Mononuclear cell (primary cell): ENCODE results near the gene TECTB. TPM values are rescaled to one million over a fixed set of nuclear protein-coding genes. Genes with fewer than 3 reads are reported as not detected.
"Not testable (repeated sequence)": the region's sequence is repeated elsewhere in the genome, so short reads cannot be mapped to it uniquely, and the experiment has no call there.

ENCODE experiments used
- H3K27me3 ChIP-seq: 2 replicates; pipeline ENCODE4 v1.6.0; 2011; ENCODE audit warnings: low read length, control low read depth; ENCODE audit not compliant: insufficient read depth
- H3K4me1 ChIP-seq: 2 replicates; pipeline ENCODE4 v1.5.1; 2011; ENCODE audit warnings: mild to moderate bottlenecking, low read length, control low read depth; ENCODE audit not compliant: insufficient read depth
- H3K4me3 ChIP-seq: 2 replicates; pipeline ENCODE4 v1.5.1; 2011; ENCODE audit warnings: mild to moderate bottlenecking, low read length, moderate library complexity
- H3K9me3 ChIP-seq: 2 replicates; pipeline ENCODE4 v1.5.1; 2011; ENCODE audit warnings: low read depth, mild to moderate bottlenecking, control low read depth, low read length
- total RNA-seq: library from RNA; depleted of rRNA; stranded (reverse); fragments of >200 nt; gene quantifications from one replicate; pipeline ENCODE4 v1.2.3, GENCODE V29; 2012

Gene TECTB
- not detected for total RNA-seq

GRCh38 chr10:112283100-112283499 lies at the start of gene TECTB:
Gene TECTB, plus strand, starts transcription at chr10:112283400. Its CDS starts 335 bp downstream, at chr10:112283735.
- Histone ChIP-seq H3K4me1 (no peaks in the 10 kb centered on the region), H3K4me3 (no peak within 1 kb of the TSS), H3K27me3 (peaks cover 11% of the 10 kb centered on the region), H3K9me3 (no peaks in the 10 kb centered on the region)

- Histone ChIP-seq H3K9me3 (no peaks in the 10 kb centered on the region), H3K27me3 (peaks cover 3% of the 10 kb centered on the region), H3K4me1 (no peaks in the 10 kb centered on the region)
Measured at GRCh38 chr10:112235141-112235540, 48.1 kb upstream of the TECTB start.

GRCh38 chr10:112235920-112236319 lies 47.3 kb upstream of the TECTB start:
- H3K27me3 ChIP-seq = peaks cover 3% of the 10 kb centered on the region

More at GRCh38 chr10:112235141-112235540, 48.1 kb upstream of the TECTB start:
- no peak overlapping the region for H3K4me3 ChIP-seq

GRCh38 chr10:112236486-112236885 lies 46.7 kb upstream of the TECTB start:
- H3K4me1 ChIP-seq = no peaks in the 10 kb centered on the region
- no peaks in the 10 kb centered on the region for H3K9me3 ChIP-seq
- H3K27me3 ChIP-seq = peaks cover 3% of the 10 kb centered on the region
- H3K4me3 ChIP-seq = no peak overlapping the region

More at GRCh38 chr10:112235920-112236319, 47.3 kb upstream of the TECTB start:
- no peaks in the 10 kb centered on the region for H3K9me3 ChIP-seq
- H3K4me1 ChIP-seq = no peaks in the 10 kb centered on the region
- H3K4me3 ChIP-seq = no peak overlapping the region

GRCh38 chr10:112239347-112239746 lies 43.9 kb upstream of the TECTB start:
- Histone ChIP-seq H3K27me3 (peaks cover 3% of the 10 kb centered on the region), H3K9me3 (no peaks in the 10 kb centered on the region), H3K4me3 (no peak overlapping the region), H3K4me1 (no peaks in the 10 kb centered on the region)

GRCh38 chr10:112240441-112240840 lies 42.8 kb upstream of the TECTB start:
- Histone ChIP-seq H3K4me1 (no peaks in the 10 kb centered on the region), H3K27me3 (peaks cover 3% of the 10 kb centered on the region), H3K9me3 (no peaks in the 10 kb centered on the region), H3K4me3 (no peak overlapping the region)

GRCh38 chr10:112241651-112242341 lies 41.4 kb upstream of the TECTB start:
- Histone ChIP-seq H3K4me1 (no peaks in the 10 kb centered on the region), H3K27me3 (peaks cover 3% of the 10 kb centered on the region), H3K4me3 (no peak overlapping the region), H3K9me3 (no peaks in the 10 kb centered on the region)

GRCh38 chr10:112242769-112243168 lies 40.4 kb upstream of the TECTB start:
- H3K9me3 ChIP-seq = no peaks in the 10 kb centered on the region
- no peaks in the 10 kb centered on the region for H3K4me1 ChIP-seq
- H3K4me3 ChIP-seq = no peak overlapping the region
- peaks cover 3% of the 10 kb centered on the region for H3K27me3 ChIP-seq

GRCh38 chr10:112243713-112244112 lies 39.5 kb upstream of the TECTB start:
- Histone ChIP-seq H3K27me3 (peaks cover 3% of the 10 kb centered on the region), H3K9me3 (no peaks in the 10 kb centered on the region), H3K4me3 (no peak overlapping the region), H3K4me1 (no peaks in the 10 kb centered on the region)

- Histone ChIP-seq H3K4me1 (no peaks in the 10 kb centered on the region), H3K27me3 (peaks cover 2% of the 10 kb centered on the region), H3K9me3 (peaks cover 4% of the 10 kb centered on the region), H3K4me3 (no peak overlapping the region)
Measured at GRCh38 chr10:112244197-112244596, 39.0 kb upstream of the TECTB start.

GRCh38 chr10:112247791-112248190 lies 35.4 kb upstream of the TECTB start:
- Histone ChIP-seq H3K4me3 (no peak overlapping the region), H3K9me3 (peaks cover 12% of the 10 kb centered on the region), H3K4me1 (no peaks in the 10 kb centered on the region), H3K27me3 (no peaks in the 10 kb centered on the region)

- no peaks in the 10 kb centered on the region for H3K27me3 ChIP-seq
- no peaks in the 10 kb centered on the region for H3K4me1 ChIP-seq
- H3K9me3 ChIP-seq = peaks cover 12% of the 10 kb centered on the region
- no peak overlapping the region for H3K4me3 ChIP-seq
Measured at GRCh38 chr10:112248584-112249295, 34.5 kb upstream of the TECTB start.

- H3K4me3 ChIP-seq = no peak overlapping the region
- H3K27me3 ChIP-seq = no peaks in the 10 kb centered on the region
- no peaks in the 10 kb centered on the region for H3K4me1 ChIP-seq
- H3K9me3 ChIP-seq = peaks cover 12% of the 10 kb centered on the region
Measured at GRCh38 chr10:112249722-112250121, 33.5 kb upstream of the TECTB start.

GRCh38 chr10:112250555-112250954 lies 32.6 kb upstream of the TECTB start:
- H3K4me1 ChIP-seq = no peaks in the 10 kb centered on the region
- no peak overlapping the region for H3K4me3 ChIP-seq
- peaks cover 12% of the 10 kb centered on the region for H3K9me3 ChIP-seq
- H3K27me3 ChIP-seq = no peaks in the 10 kb centered on the region

- H3K9me3 ChIP-seq = peaks cover 12% of the 10 kb centered on the region
- H3K27me3 ChIP-seq, H3K4me3 ChIP-seq, H3K4me1 ChIP-seq: not testable (repeated sequence)
Measured at GRCh38 chr10:112251238-112251637, 32.0 kb upstream of the TECTB start.

- peaks cover 3% of the 10 kb centered on the region for H3K27me3 ChIP-seq
- H3K4me1 ChIP-seq = no peaks in the 10 kb centered on the region
- no peak overlapping the region for H3K4me3 ChIP-seq
- no peaks in the 10 kb centered on the region for H3K9me3 ChIP-seq
Measured at GRCh38 chr10:112258407-112258806, 24.8 kb upstream of the TECTB start.
